K562 (cell line): ENCODE data around the gene SLMAP. TPM values are rescaled to one million over a fixed set of nuclear protein-coding genes. Genes with fewer than 3 reads are reported as not detected.

Source experiments
- ATF7 ChIP-seq: fragments of 450-650 bp; IDR thresholded peaks from 2 replicates; pipeline ENCODE4 v1.7.1; 2014; ENCODE audit warnings: mild to moderate bottlenecking, moderate library complexity
- BRD9 ChIP-seq: fragments of 450-650 bp; IDR thresholded peaks from 2 replicates; pipeline ENCODE4 v1.6.1; 2018; ENCODE audit warnings: low read depth; ENCODE audit not compliant: partially characterized antibody
- DIDO1 ChIP-seq: fragments of 450-650 bp; IDR thresholded peaks from 2 replicates; pipeline ENCODE4 v1.6.1; 2016; ENCODE audit warnings: low read depth, missing biosample characterization, missing genetic modification characterization
- HMGN3 ChIP-seq: IDR thresholded peaks from 2 replicates; pipeline ENCODE4 v1.6.1; 2011; ENCODE audit warnings: borderline replicate concordance, low read depth, mild to moderate bottlenecking, mixed read lengths, low read length; ENCODE audit not compliant: insufficient read length; ENCODE audit errors: extremely low read depth
- HSF4 ChIP-seq: fragments of 250-450 bp; sonication (Bioruptor Pico); IDR thresholded peaks from 2 replicates; pipeline ENCODE4 v2.1.2; 2022; ENCODE audit warnings: mild to moderate bottlenecking, moderate library complexity, borderline replicate concordance
- MEF2A ChIP-seq: IDR thresholded peaks from 2 replicates; pipeline ENCODE4 v1.6.1; 2011; ENCODE audit warnings: low read depth, mild to moderate bottlenecking, low read length, moderate library complexity; ENCODE audit not compliant: control insufficient read depth
- NCOA2 ChIP-seq, 2 experiments: fragments of 450-650 bp; IDR thresholded peaks; 2 replicates each; pipeline ENCODE4 v1.6.1; 2018; ENCODE audit warnings: mild to moderate bottlenecking in 2 of 2, moderate library complexity in 1 of 2; ENCODE audit not compliant: partially characterized antibody in 2 of 2
- NONO ChIP-seq, 2 experiments: fragments of 200-400 bp in 1 of 2; fragments of 450-650 bp in 1 of 2; formaldehyde crosslinking in 1 of 2; IDR thresholded peaks; 2 replicates each; pipeline ENCODE4 v1.6.1; 2017; ENCODE audit warnings: low read depth in 2 of 2, mild to moderate bottlenecking in 2 of 2, moderate library complexity in 2 of 2, low read length in 1 of 2
- PHF21A ChIP-seq: fragments of 450-650 bp; IDR thresholded peaks from 2 replicates; pipeline ENCODE4 v1.6.1; 2017; ENCODE audit warnings: low read depth, borderline replicate concordance
- POLR3G ChIP-seq: IDR thresholded peaks from 2 replicates; pipeline ENCODE4 v1.6.1; 2011; ENCODE audit not compliant: insufficient read length, insufficient replicate concordance; ENCODE audit errors: extremely low read depth
- TAF15 ChIP-seq: fragments of 200-400 bp; formaldehyde crosslinking; IDR thresholded peaks from 2 replicates; pipeline ENCODE4 v1.6.1; 2017; ENCODE audit warnings: mild to moderate bottlenecking, low read depth, low read length, moderate library complexity
- TARDBP ChIP-seq: fragments of 450-650 bp; IDR thresholded peaks from 2 replicates; pipeline ENCODE4 v1.6.1; 2016
- TEAD1 ChIP-seq, 2 experiments: fragments of 450-650 bp in 1 of 2; sonication (generic) in 1 of 2; formaldehyde crosslinking; IDR thresholded peaks; 2 replicates each; pipeline versions ENCODE4 v1.4.0 to v1.8.0; 2020 to 2022; ENCODE audit warnings: mild to moderate bottlenecking in 2 of 2, missing genetic modification reagents in 1 of 2
- ZBTB8A ChIP-seq: fragments of 450-650 bp; IDR thresholded peaks from 2 replicates; pipeline ENCODE4 v1.6.1; 2018; ENCODE audit warnings: mild to moderate bottlenecking, moderate library complexity; ENCODE audit not compliant: partially characterized antibody
- ZBTB9 ChIP-seq: fragments of 450-650 bp; formaldehyde crosslinking; IDR thresholded peaks from 2 replicates; pipeline ENCODE4 v1.4.0; 2020; ENCODE audit warnings: mild to moderate bottlenecking, moderate library complexity
- ZNF143 ChIP-seq: sonication (generic); formaldehyde crosslinking; IDR thresholded peaks from 2 replicates; pipeline ENCODE4 v1.9.0; 2022; ENCODE audit warnings: mild to moderate bottlenecking, missing genetic modification reagents
- ZNF217 ChIP-seq: sonication (generic); formaldehyde crosslinking; IDR thresholded peaks from 2 replicates; pipeline ENCODE4 v1.8.0; 2022; ENCODE audit warnings: mild to moderate bottlenecking, missing genetic modification reagents
- ZNF282 ChIP-seq: sonication (generic); formaldehyde crosslinking; IDR thresholded peaks from 2 replicates; pipeline ENCODE4 v1.8.1; 2023; ENCODE audit warnings: missing genetic modification reagents
- ZNF318 ChIP-seq, 2 experiments: fragments of 450-650 bp; IDR thresholded peaks; 2 replicates each; pipeline ENCODE4 v1.6.1; 2016; ENCODE audit warnings: mild to moderate bottlenecking in 2 of 2, borderline replicate concordance in 1 of 2, low read depth in 1 of 2, moderate library complexity in 1 of 2
- ZNF408 ChIP-seq: fragments of 250-450 bp; sonication (Bioruptor Pico); IDR thresholded peaks from 2 replicates; pipeline ENCODE4 v1.4.0; 2020; ENCODE audit warnings: low read depth, mild to moderate bottlenecking, moderate library complexity
- polyA plus RNA-seq, 8 experiments: library from polyadenylated mRNA; depleted of rRNA in 4 of 8; stranded (reverse) in 5 of 8; unstranded in 3 of 8; fragments of >200 nt; fragmentation: Nextera tagmentation in 2 of 8; fragmentation: Illumina TruSeq in 1 of 8; extraction: Ambion mirVana in 2 of 8; extraction: Trizol in 1 of 8; gene quantifications; 2 replicates each; pipeline versions ENCODE4 v1.2.1 to v1.2.3, GENCODE V29; 2011 to 2014; ENCODE audit warnings: inconsistent platforms in 1 of 8, missing spikeins in 1 of 8
- total RNA-seq, 7 experiments: library from RNA; depleted of rRNA in 6 of 7; stranded (reverse); fragments of >200 nt in 6 of 7; fragmentation: Illumina TruSeq in 2 of 7; extraction: Trizol in 2 of 7; gene quantifications; 2 replicates each; pipeline versions ENCODE4 v1.2.1 to v1.2.3, GENCODE V29; 2011 to 2021; ENCODE audit warnings: low replicate concordance in 1 of 7

SLMAP gene
- total and polyA plus RNA-seq, 9 of the 15 experiments (the other 6 are each of a cell fraction or from before 2014, with no cell fraction given), result 12.1 to 50.7 (median 28.3) TPM

- TF ChIP-seq DIDO1 (tag), result no peak
- TF ChIP-seq HMGN3, result no peak
- TF ChIP-seq ZNF217 (CRISPR knock-in tag), result no peak
- no peak for TF ChIP-seq TAF15
- TF ChIP-seq ZBTB9, result no peak
- no peak for TF ChIP-seq MEF2A
- TF ChIP-seq ATF7, result peak; percentile 35; the same call in 1 of the 2 replicates
- TF ChIP-seq ZBTB8A, result no peak
- no peak for TF ChIP-seq BRD9
- TF ChIP-seq ZNF143 (CRISPR knock-in tag), result no peak
- no peak for TF ChIP-seq NCOA2 (IDR thresholded peaks at IDR 0.05; ENCODE audit: partially characterized antibody in 2 of 2)
- TF ChIP-seq ZNF408 (CRISPR knock-in tag), result no peak
- TF ChIP-seq PHF21A, result no peak
- no peak for TF ChIP-seq TARDBP
- TF ChIP-seq NONO (IDR thresholded peaks at IDR 0.05; ENCODE audit: low read depth in 2 of 2, low read length in 1 of 2), result no peak
- TF ChIP-seq TEAD1 (CRISPR knock-in tag; IDR thresholded peaks at IDR 0.05), result 0 out of 4 replicates have a peak, but pooled peaks of 1 of the 2 experiments have one; percentile 29
- no peak for TF ChIP-seq POLR3G
- TF ChIP-seq ZNF318 (IDR thresholded peaks at IDR 0.05; ENCODE audit: borderline replicate concordance in 1 of 2, low read depth in 1 of 2), result no peak
- TF ChIP-seq HSF4 (CRISPR knock-in tag), result no peak
- TF ChIP-seq ZNF282 (CRISPR knock-in tag), result no peak
Observed at GRCh38 chr3:57974796-57975388, 218.8 kb downstream of the SLMAP start (continued).
